Dedifferentiated amniotic fluid mesenchymal stem cell (primary cell): ENCODE measurements around the gene ZFYVE1.
A peak's percentile ranks its signal among the peaks of the same experiment; 100 is the strongest.
"Not testable (repeated sequence)": the region's sequence is repeated elsewhere in the genome, so short reads cannot be mapped to it uniquely, and the experiment has no call there.

Experiments
- DNase-seq: peaks from one replicate; pipeline ENCODE4 v3.0.0-alpha.2; 2016; ENCODE audit errors: extremely low spot score

The ZFYVE1 gene

GRCh38 chr14:73026845-73027542, at the start of gene ZFYVE1:
TSS of gene ZFYVE1 (minus strand) at chr14:73027106. CDS start at chr14:73024508, 2,598 bp downstream.
- DNase-seq, result peak; percentile 98

- no peak for DNase-seq
Observed at GRCh38 chr14:73069585-73069984, 42.7 kb upstream of the ZFYVE1 start.

GRCh38 chr14:73058922-73059673, 32.2 kb upstream of the ZFYVE1 start:
- peak; percentile 49 for DNase-seq

DNA sequence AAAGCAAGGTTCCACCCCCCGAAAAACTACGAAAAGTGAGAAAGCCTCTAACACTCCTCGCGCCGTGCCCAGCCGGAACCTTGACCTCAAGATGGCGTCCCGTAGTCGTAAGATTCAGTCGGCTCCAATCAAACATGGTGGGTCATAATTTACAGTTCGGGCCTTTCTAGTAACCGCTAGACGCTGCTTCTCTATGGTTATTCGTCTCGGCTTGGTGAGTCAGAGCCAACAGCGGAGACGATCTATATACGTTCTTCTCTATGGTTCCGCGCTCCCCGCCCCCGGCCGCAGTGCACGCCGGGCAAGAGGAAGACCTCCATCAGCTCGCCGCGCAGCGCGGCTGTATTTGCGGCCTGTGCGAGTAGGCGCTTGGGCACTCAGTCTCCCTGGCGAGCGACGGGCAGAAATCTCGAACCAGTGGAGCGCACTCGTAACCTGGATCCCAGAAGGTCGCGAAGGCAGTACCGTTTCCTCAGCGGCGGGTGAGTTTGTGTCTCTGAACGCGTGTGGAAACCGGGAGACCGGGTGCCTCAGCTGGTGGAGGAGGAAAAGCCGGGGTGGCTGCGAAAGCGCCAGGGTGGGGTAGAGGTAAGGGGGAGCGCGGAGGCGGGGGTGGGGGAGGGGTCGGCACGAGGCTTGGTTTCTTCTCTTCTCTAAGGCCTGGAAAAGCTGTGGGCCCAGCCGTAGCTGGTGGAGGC, 31.5 kb upstream of the ZFYVE1 start, which contains the start of gene RBM25:
TSS of gene RBM25 (plus strand) at position 311 of the 698 bp plus-strand sequence. CDS start 13,108 bp downstream, outside the sequence.
- DNase-seq, result peak; percentile 99

DNA sequence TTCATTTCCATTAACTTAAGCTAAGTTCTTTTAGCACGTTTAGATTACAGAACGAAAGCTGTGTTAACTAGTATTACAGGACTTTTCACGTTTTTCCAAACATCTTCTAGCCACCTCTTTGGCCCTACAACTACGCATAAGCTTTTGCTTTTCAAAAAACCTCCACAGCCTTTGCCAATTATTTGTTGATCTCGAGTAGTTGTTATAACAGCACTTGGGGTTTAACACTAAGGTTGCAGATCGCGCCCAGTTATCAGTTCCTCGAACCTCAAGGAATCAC, 31.0 kb upstream of the ZFYVE1 start:
- no peak for DNase-seq

- no peak for DNase-seq
Observed at GRCh38 chr14:73055251-73055650, 28.3 kb upstream of the ZFYVE1 start.

- no peak for DNase-seq
Observed at GRCh38 chr14:73049428-73049827, 22.5 kb upstream of the ZFYVE1 start.

DNA sequence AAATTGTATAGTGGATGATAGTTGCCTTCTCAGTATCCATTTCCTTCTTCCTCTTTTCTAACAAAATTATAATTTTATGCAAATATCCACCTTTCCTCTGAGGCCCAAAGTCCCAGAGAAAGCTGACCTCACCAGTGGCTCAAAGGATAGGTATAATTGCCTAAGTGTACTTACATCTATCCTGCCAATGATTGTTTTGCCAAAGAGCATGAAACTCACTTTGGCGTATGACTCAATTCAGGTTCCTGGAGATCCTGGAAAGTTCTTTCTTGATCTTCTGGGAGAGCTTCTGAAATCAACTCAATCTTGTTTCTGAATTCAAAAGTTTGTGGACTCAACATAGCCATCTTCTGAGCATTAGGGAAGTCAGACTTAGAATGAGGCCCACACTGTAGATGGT, 20.9 kb upstream of the ZFYVE1 start:
- no peak for DNase-seq

- not testable (repeated sequence) for DNase-seq
Observed at GRCh38 chr14:73036706-73037450, 10.0 kb upstream of the ZFYVE1 start.

- DNase-seq, result no peak
Observed at GRCh38 chr14:73027984-73028383, 1.1 kb upstream of the ZFYVE1 start.

DNA sequence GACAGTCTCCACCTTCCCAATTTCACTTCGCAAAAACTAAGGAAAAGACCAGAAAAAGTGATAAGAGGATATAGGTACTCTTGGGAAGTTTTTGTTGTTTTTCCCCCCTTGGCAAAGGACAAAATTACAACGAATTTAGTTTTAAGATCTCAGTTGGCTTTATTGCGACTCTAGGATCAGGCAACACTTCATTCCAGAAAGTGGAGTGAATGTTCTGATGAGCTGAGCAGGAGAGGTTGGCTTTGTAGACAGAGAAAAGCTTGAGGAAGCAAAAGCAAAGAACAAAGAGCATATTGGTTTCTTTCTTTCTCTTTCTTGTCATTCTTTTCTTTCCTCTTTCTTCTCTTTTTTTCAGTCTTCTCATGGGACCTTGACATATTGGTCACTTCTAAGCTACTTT, 640 bp upstream of the ZFYVE1 start:
- no peak for DNase-seq

GRCh38 chr14:73026243-73026844, 562 bp downstream of the ZFYVE1 start:
- no peak for DNase-seq

- DNase-seq, result no peak
Observed at GRCh38 chr14:73025544-73025943, 1.4 kb downstream of the ZFYVE1 start.

GRCh38 chr14:73022051-73022450, 4.9 kb downstream of the ZFYVE1 start:
- no peak for DNase-seq

DNA sequence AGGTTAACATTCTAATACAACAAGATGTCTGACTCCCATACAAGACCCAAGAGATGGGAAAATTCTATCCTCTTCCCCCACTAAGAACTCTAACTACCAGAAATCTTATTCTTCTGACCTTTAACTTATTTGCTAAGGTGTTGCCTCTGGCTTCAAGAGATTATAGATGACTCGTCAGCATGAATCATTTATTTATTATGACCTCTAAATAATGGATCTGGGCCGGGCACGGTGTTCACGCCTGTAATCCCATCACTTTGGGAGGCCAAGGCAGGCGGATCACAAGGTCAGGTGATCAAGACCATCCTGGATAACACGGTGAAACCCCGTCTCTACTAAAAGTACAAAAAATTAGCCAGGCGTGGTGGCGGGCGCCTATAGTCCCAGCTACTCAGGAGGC, 10.9 kb downstream of the ZFYVE1 start:
- DNase-seq, result not testable (repeated sequence)

- not testable (repeated sequence) for DNase-seq
Observed at GRCh38 chr14:73015552-73015951, 11.4 kb downstream of the ZFYVE1 start.

DNA sequence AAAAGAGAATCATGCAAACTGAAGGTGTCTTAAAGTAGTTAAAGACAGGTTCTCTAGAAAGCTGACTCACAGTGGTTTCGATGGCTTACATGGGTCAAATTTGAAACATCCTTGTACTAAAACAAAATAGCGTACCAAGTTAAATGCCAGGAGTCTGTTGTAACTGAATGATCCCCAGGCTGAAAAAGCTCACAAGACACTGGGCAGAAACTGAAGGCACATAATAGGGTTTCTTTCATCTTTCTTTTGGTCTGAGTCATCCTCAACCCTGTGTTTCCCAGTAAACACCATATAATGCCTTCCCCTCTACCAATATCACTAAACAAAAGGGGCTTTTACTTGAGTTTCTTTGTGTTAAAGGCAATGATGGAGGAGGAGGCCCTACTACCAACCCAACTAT, 12.8 kb downstream of the ZFYVE1 start:
- DNase-seq, result peak; percentile 93

DNA sequence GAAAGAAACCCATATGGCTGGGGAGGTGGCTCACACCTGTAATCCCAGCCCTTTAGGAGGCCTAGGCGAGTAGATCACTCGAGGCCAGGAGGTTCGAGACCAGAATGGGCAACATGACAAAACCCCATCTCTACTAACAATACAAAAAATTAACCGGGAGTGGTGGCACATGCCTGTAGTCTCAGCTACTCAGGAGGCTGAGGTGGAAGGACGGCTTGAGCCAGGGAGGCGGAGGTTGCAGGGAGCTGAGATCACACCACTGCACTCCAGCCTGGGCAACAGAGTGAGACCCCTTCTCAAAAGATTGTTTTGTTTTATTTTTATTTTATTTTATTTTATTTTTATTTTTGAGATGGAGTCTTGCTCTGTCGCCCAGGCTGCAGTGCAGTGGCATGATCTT, 15.7 kb downstream of the ZFYVE1 start:
- DNase-seq, result not testable (repeated sequence)

DNA sequence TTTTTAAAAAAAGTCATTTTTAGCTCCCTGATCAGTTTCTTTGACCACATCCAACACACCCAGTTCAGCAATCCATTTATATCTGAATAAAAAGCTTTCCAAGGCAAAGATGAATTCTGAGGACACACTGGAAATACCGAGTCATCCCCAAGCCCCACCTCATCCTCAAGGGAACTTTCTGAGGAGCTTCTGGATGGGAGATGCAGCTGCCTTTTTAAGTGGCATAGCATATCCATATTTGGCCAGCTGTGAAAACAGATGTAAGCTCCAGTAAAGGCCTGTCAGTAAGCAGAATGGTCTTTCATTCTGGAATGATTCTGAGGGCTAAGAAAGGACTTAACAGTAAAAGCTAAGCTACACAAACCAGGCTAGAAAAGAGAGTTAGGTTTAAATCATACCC, 18.4 kb downstream of the ZFYVE1 start:
- DNase-seq, result peak; percentile 69

DNA sequence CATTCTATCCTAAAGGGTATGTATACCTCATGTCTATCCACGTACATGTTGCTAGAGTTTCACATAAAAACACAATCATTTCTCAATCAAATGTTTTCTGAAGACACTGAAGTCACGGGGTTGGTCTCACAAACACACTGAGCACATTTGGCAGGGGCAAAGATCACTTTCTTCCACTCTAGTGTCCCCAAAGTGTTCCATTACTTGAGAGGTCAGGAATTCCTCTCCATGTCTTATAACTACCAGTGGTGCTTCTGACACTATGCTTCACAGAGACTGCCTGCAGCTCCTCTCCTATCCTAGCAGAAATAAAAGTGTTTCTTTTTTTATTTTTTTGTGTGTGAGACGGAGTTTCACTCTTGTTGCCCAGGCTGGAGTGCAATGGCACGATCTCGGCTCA, 19.1 kb downstream of the ZFYVE1 start:
- no peak for DNase-seq

GRCh38 chr14:73004641-73005040, 22.3 kb downstream of the ZFYVE1 start:
- not testable (repeated sequence) for DNase-seq

- DNase-seq, result no peak
Observed at GRCh38 chr14:73003681-73004080, 23.2 kb downstream of the ZFYVE1 start.
